ENCODE measurements around the gene ZRANB3.
A peak's percentile ranks its signal among the peaks of the same experiment; 100 is the strongest.
"Not testable (repeated sequence)": the region's sequence is repeated elsewhere in the genome, so short reads cannot be mapped to it uniquely, and the experiment has no call there.

ZRANB3 gene

DNA sequence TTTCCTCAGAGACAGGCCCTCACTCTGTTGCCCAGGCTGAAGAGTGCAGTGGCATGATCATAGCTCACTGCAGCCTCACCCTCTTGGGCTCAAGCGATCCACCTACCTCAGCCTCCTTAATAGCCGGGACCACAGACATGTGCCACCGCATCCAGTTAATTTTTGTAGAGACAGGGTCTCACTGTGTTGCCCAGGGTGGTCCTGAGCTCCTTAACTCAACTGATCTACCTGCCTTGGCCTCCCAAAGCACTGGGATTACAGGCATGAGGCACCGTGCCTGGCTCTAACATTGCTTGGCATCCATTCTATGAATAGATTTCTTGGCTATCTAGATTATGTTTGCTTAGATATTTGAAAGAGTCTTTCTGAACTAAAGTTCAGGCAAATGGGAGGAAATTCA is 21.9 kb upstream of the ZRANB3 start:
- Histone ChIP-seq H3K4me3 (ENCODE audit: insufficient read length, low read depth) (no peak overlapping the region), H3K27me3 (ENCODE audit: insufficient read depth, insufficient read length) (no peaks in the 10 kb centered on the region), H3K9ac (ENCODE audit: insufficient read length, low read depth) (no peak overlapping the region), H3K4me1 (ENCODE audit: insufficient read depth, insufficient read length) (no peaks in the 10 kb centered on the region), H3K9me3 (ENCODE audit: insufficient read depth, low read length) (no peaks in the 10 kb centered on the region), H3K36me3 (ENCODE audit: insufficient read depth, insufficient read length, low read length) (peaks cover 6% of the 10 kb centered on the region)
- no peak for DNase-seq (ENCODE audit: low read depth, low spot score)
- TF ChIP-seq ZNF274 (IDR thresholded peaks at IDR 0.05; ENCODE audit: low read depth, low read length) (no peak), SUZ12 (IDR thresholded peaks at IDR 0.05; ENCODE audit: extremely low read depth, insufficient read depth, insufficient read length) (no peak), YY1 (IDR thresholded peaks at IDR 0.05; ENCODE audit: insufficient read depth, insufficient read length) (no peak)

DNA sequence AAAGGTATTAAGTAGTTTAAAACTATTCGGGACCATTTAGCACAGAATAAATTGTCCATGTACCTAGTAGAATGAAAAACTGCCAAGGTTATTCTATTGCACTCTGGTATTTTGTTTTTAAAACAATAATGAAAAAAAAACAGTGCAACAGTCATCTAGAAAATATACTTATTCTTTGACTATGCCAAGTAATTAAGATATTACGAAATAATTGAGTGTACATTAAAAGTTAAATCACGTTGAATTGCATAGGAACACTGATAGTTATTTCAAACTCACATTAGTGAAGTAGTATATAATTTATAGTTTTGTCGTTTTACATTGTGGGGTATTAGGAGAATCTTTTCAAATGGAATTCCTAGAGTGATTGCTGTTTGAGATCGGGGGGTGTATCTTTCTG is 20.3 kb upstream of the ZRANB3 start:
- Histone ChIP-seq H3K4me3 (ENCODE audit: insufficient read length, low read depth) (no peak overlapping the region), H3K9ac (ENCODE audit: insufficient read length, low read depth) (no peak overlapping the region), H3K4me1 (ENCODE audit: insufficient read depth, insufficient read length) (no peaks in the 10 kb centered on the region), H3K9me3 (ENCODE audit: insufficient read depth, low read length) (no peaks in the 10 kb centered on the region), H3K36me3 (ENCODE audit: insufficient read depth, insufficient read length, low read length) (peaks cover 6% of the 10 kb centered on the region), H3K27me3 (ENCODE audit: insufficient read depth, insufficient read length) (no peaks in the 10 kb centered on the region)
- no peak for DNase-seq (ENCODE audit: low read depth, low spot score)
- TF ChIP-seq YY1 (IDR thresholded peaks at IDR 0.05; ENCODE audit: insufficient read depth, insufficient read length) (no peak), SUZ12 (IDR thresholded peaks at IDR 0.05; ENCODE audit: extremely low read depth, insufficient read depth, insufficient read length) (no peak), ZNF274 (IDR thresholded peaks at IDR 0.05; ENCODE audit: low read depth, low read length) (no peak)

DNA sequence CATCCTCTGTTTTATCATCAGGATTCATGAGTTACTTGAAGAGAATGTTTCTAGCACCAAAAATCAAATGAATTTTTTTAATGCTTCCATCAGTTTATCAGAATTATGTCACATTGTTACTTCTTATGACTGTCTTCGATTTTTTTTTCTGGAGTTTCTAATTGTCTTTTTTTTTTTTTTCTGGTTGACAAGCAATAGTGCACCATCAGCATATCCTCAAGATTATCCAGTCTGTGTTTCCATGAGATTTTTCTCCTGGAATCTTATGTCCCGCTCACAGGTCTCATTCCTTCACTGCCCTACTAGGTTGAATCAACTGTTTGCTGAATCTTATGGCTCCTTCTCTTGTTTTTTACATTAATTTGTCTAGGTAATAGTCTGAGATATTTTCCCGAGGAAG is 16.3 kb upstream of the ZRANB3 start:
- no peak overlapping the region for H3K9ac ChIP-seq (ENCODE audit: insufficient read length, low read depth)
- no peaks in the 10 kb centered on the region for H3K27me3 ChIP-seq (ENCODE audit: insufficient read depth, insufficient read length)
- H3K9me3 ChIP-seq (ENCODE audit: insufficient read depth, low read length) = peaks cover 4% of the 10 kb centered on the region; the same call in 1 of the 2 replicates
- TF ChIP-seq YY1 (IDR thresholded peaks at IDR 0.05; ENCODE audit: insufficient read depth, insufficient read length) = no peak
- TF ChIP-seq ZNF274 (IDR thresholded peaks at IDR 0.05; ENCODE audit: low read depth, low read length) = no peak
- no peak for TF ChIP-seq SUZ12 (IDR thresholded peaks at IDR 0.05; ENCODE audit: extremely low read depth, insufficient read depth, insufficient read length)
- no peaks in the 10 kb centered on the region for H3K36me3 ChIP-seq (ENCODE audit: insufficient read depth, insufficient read length, low read length)
- H3K4me1 ChIP-seq (ENCODE audit: insufficient read depth, insufficient read length) = no peaks in the 10 kb centered on the region
- H3K4me3 ChIP-seq (ENCODE audit: insufficient read length, low read depth) = no peak overlapping the region
- DNase-seq (ENCODE audit: low read depth, low spot score) = no peak

DNA sequence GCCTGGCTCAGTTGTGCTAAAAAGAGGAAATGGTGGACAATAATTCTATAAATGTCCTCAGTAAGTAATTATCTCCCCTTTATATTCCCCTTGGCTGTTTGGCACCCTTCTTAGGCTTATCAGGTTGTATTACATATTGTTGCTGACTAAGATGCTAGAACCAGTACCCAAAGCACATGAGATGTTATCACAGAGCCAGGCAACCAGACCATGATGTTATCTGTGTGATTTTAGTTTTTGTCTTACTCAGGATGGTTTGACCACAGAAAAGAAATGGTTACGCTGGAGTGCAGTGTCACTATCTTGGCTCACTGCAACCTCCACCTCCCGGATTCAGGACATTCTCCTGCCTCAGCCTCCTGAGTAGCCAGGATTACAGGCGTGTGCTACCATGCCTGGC is 15.4 kb upstream of the ZRANB3 start:
- H3K4me3 ChIP-seq (ENCODE audit: insufficient read length, low read depth) = no peak overlapping the region
- no peaks in the 10 kb centered on the region for H3K36me3 ChIP-seq (ENCODE audit: insufficient read depth, insufficient read length, low read length)
- no peaks in the 10 kb centered on the region for H3K4me1 ChIP-seq (ENCODE audit: insufficient read depth, insufficient read length)
- no peak for TF ChIP-seq ZNF274 (IDR thresholded peaks at IDR 0.05; ENCODE audit: low read depth, low read length)
- TF ChIP-seq YY1 (IDR thresholded peaks at IDR 0.05; ENCODE audit: insufficient read depth, insufficient read length) = no peak
- no peak for TF ChIP-seq SUZ12 (IDR thresholded peaks at IDR 0.05; ENCODE audit: extremely low read depth, insufficient read depth, insufficient read length)
- no peak for DNase-seq (ENCODE audit: low read depth, low spot score)
- H3K9me3 ChIP-seq (ENCODE audit: insufficient read depth, low read length) = peaks cover 4% of the 10 kb centered on the region; the same call in 1 of the 2 replicates
- H3K27me3 ChIP-seq (ENCODE audit: insufficient read depth, insufficient read length) = no peaks in the 10 kb centered on the region
- H3K9ac ChIP-seq (ENCODE audit: insufficient read length, low read depth) = no peak overlapping the region

DNA sequence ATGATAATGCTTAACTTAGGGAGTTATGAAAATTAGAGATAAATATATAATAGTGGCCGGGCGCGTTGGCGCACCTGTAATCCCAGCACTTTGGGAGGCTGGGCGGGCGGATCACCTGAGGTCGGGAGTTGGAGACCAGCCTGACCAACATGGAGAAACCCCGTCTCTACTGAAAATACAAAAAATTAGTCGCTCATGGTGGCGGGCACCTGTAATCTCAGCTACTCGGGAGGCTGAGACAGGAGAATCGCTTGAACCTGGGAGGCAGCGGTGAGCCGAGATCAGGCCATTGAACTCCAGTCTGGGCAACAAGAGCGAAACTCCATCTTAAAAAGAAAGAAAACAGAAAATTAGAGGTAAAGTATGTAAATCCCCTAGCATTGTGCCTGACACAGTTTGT is 2.5 kb upstream of the ZRANB3 start:
- not testable (repeated sequence) for H3K4me3 ChIP-seq (ENCODE audit: insufficient read length, low read depth); H3K27me3 ChIP-seq (ENCODE audit: insufficient read depth, insufficient read length); DNase-seq (ENCODE audit: low read depth, low spot score)

DNA sequence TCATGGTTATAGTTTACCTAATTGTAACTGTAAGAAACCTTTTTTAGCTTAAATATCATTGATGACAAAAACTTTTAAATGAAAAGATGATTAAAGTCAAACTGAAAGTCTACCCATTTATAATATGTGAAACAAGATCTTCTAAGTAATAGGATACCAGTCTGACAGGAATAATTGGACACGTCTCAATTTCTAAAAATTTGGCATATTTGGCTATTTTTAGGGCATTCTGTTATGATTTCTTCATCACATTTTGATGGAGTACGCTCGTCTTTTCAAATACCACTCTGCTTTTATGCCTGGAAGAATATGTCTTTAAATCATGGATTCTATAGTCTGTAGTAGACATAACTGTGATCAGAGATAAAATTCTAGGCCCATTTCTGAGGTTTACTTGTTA is 1.6 kb upstream of the ZRANB3 start:
- DNase-seq (ENCODE audit: low read depth, low spot score) = no peak
- H3K4me3 ChIP-seq (ENCODE audit: insufficient read length, low read depth) = peak overlapping the region; percentile 87

More for the DNA sequence above, 2.5 kb upstream of the ZRANB3 start:
- not testable (repeated sequence) for H3K9me3 ChIP-seq (ENCODE audit: insufficient read depth, low read length); H3K4me1 ChIP-seq (ENCODE audit: insufficient read depth, insufficient read length); H3K36me3 ChIP-seq (ENCODE audit: insufficient read depth, insufficient read length, low read length); H3K9ac ChIP-seq (ENCODE audit: insufficient read length, low read depth)

DNA sequence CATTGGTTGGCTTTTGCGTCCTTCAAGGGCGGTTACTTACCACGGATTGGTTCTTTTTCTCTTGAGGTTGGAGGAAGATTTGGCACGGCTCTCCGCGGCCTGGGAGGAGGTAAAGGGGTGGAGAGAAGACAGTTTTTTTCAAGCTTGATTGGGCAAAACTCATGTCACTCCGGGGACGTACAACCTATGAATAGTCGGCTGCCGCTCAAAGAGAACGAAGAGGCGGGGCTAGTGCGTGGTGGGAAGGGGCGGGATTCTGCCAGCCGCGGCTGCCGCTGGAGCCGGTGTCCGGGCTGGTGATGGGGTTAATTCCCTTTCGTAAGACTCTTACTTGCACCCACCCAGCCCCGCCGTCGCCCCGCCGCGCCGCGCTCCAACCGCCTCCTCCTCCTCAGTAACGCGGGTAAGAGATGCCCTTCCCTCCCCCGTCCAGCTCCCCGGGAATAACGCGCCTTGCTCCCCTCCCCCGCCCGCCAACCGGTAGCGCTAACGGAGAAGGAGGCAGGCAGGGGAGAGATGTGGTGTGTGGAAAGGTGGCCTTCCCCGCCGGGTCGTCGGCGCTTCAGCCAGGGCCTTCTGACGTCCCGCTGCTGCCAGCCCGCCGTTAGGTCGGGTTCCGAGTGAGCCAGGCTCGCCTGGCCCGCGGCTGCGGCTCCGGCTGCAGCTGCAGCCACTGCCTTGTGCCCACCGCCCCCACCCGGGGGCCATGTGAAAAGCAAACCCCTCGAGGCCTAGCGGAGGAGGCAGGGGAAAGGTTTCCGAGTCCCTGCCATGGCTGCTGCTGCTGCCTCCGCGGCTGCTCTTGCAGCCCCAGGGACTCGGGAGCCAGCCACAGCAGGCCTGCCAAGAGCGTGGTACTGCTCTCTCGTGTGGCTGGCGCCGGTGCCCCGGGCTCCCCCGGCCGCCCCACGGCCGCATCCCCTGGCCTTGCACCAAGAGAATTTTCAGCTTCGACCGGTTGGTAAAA is 496 bp upstream of the ZRANB3 start, which contains the start of gene R3HDM1:
R3HDM1 (plus strand) TSS at position 254 of the 967 bp plus-strand sequence. CDS start 73,362 bp downstream, outside the sequence.
- Histone ChIP-seq H3K4me1 (ENCODE audit: insufficient read depth, insufficient read length) (no peaks in the 10 kb centered on the region), H3K27me3 (ENCODE audit: insufficient read depth, insufficient read length) (no peaks in the 10 kb centered on the region), H3K4me3 (ENCODE audit: insufficient read length, low read depth) (peak within 1 kb of the TSS; percentile 87), H3K36me3 (ENCODE audit: insufficient read depth, insufficient read length, low read length) (peaks cover 5% of the 10 kb centered on the region), H3K9me3 (ENCODE audit: insufficient read depth, low read length) (no peaks in the 10 kb centered on the region), H3K9ac (ENCODE audit: insufficient read length, low read depth) (peak within 1 kb of the TSS; percentile 96)
- peak; percentile 99 for DNase-seq (ENCODE audit: low read depth, low spot score)
- TF ChIP-seq ZNF274 (IDR thresholded peaks at IDR 0.05; ENCODE audit: low read depth, low read length) (no peak), SUZ12 (IDR thresholded peaks at IDR 0.05; ENCODE audit: extremely low read depth, insufficient read depth, insufficient read length) (no peak), YY1 (IDR thresholded peaks at IDR 0.05; ENCODE audit: insufficient read depth, insufficient read length) (no peak)

More for the DNA sequence above, 1.6 kb upstream of the ZRANB3 start:
- Histone ChIP-seq H3K36me3 (ENCODE audit: insufficient read depth, insufficient read length, low read length) (peaks cover 6% of the 10 kb centered on the region), H3K9ac (ENCODE audit: insufficient read length, low read depth) (peak overlapping the region; percentile 39), H3K9me3 (ENCODE audit: insufficient read depth, low read length) (peaks cover 3% of the 10 kb centered on the region; the same call in 1 of the 2 replicates), H3K4me1 (ENCODE audit: insufficient read depth, insufficient read length) (no peaks in the 10 kb centered on the region), H3K27me3 (ENCODE audit: insufficient read depth, insufficient read length) (no peaks in the 10 kb centered on the region)
- TF ChIP-seq ZNF274 (IDR thresholded peaks at IDR 0.05; ENCODE audit: low read depth, low read length) (no peak), YY1 (IDR thresholded peaks at IDR 0.05; ENCODE audit: insufficient read depth, insufficient read length) (no peak), SUZ12 (IDR thresholded peaks at IDR 0.05; ENCODE audit: extremely low read depth, insufficient read depth, insufficient read length) (no peak)

Measured in NT2/D1 (cell line).